HG03103 (cell line): ENCODE results near the gene TMEM100.
A peak's percentile ranks its signal among the peaks of the same experiment; 100 is the strongest.

Experiments
- ATAC-seq: cut with Tn5 transposase; IDR thresholded peaks from one replicate; pipeline ENCODE4 v1.9.1; 2021; ENCODE audit warnings: low read depth; ENCODE audit not compliant: unreplicated experiment

Gene TMEM100, protein sequence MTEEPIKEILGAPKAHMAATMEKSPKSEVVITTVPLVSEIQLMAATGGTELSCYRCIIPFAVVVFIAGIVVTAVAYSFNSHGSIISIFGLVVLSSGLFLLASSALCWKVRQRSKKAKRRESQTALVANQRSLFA

DNA sequence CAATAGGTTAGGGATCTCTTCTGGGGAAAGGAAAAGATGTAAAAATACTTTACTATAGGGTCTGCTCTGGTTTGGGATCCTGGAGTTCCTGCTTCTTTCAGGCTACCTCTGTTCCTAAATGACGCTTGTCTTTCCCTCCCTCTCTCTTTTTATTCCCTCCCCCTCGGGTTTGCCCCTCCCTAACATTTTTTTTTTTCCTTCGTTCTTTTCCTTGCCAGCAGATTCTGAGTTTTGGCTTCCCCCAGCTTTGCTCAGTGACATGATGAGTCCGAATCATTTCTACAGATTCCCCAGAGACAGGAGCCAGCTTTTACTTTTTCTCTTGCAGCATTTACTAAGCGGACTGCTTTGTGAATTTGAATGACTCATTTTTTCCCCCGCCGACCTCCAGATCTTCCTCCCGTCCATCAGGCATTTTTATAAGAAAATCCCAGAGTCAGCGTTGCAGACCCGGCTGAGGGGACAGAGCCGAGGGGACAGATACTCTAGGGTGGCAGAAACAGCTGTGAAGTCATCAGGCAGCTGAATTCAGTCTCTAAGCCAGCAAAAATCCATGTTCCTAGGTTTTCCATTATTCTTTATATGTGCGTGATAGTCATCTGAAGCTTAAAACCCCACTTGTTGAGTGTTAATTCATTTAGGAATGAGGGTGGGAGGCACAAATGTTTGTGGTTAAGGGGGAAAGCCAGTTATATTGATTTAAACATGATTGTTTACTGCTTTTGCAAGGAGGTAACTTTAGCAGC, at the start of gene TMEM100:
Gene TMEM100, minus strand, starts transcription at position 123 of the 746 bp plus-strand sequence. CDS start 1,794 bp downstream, outside the sequence.
- no peak for ATAC-seq

DNA sequence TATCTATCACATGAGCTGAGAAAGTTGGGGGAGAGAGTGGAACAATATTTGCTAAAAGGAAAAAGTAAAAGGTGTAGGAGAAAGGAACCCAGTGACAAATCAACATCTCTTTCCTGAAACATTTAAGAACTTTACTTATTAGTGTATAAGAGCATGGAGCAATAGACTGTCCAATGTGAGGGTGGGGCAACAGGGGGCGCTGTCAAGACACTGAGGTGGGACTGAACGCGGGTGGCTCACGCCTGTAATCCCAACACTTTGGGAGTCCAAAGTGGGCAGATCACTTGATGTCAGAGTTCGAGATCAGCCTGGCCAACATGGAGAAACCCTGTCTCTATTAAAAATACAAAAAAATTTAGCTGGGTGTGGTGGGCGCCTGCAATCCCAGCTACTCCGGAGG, 49.4 kb upstream of the TMEM100 start:
- no peak for ATAC-seq

DNA sequence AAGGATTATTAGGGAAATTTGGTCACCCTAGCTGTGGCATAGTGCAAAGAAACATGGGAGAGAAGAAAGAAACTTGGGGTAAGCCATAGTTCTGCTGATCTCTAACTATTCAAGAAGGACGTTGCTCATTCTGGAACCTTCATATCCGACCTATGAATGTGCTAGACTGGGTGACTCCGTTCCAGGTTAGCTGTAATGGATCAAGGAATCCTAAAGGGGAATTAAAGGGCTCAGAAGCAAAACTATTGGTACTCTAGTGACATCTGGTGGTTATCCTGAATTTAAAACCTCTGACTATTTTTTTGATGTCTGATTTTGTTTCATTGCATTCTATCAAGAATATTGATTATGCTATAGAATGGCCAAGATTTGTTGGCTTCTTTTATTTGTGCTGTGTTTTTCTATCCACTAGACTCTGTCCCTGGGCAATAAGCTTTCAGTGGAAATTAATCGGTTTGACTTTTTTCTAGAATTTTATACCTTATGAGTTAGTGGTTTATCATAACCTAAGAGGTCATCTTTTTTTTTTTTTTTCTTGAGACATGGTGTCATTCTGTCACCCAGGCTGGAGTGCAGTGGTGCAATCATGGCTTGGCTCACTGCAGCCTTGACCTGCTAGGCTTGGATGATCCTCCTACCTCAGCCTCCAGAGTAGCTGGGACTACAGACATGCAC, 47.7 kb upstream of the TMEM100 start:
- no peak for ATAC-seq

DNA sequence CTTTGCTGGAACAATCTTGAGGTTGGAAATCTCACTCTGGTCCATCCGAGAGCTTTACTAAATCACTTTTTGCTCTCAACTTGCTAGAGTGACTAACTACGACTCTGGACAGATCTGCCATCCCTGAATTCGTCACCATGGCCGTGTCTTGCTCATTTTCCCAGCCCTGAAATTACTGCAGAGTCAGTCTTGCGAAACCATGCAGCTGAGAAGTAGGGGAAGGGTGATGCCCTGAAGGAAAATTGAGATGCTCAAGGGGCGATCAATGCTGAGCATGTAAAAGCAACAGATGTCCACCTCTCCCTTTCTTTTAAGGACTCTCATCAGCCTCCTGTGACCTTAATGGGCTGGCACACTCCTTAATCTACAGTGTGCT, 46.9 kb upstream of the TMEM100 start:
- no peak for ATAC-seq

DNA sequence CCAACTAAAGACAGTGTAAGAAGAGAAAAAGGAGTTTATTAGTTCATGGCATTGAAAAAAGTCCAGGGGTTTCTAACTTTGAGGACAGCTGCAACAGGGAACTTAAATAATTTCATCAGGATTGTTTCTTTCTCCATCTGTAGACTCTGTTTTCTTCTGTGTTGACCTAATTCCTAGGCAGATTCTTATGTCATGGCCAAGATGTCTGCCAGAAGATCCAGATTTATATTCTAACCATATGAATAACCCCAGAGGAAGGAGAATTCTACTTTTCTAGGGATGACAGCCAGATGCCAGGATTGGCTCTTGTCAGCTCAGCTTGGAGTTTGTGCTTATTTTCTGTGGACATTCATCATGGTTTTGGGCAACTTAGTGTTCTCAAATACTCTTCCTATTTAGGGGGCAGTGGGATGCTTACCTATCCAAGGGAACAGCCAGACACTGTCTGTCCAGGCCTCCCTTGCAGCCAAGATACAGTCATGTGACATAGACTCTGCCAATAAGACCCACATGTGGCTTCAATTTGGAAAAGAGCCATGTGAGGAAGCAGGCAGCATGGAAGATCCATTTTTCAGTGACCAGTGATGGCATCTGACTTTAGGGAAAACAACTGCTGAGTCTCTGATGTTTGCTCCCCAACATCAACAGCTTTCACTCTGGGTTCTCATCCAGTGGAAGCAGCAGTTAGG, 46.4 kb upstream of the TMEM100 start:
- no peak for ATAC-seq

DNA sequence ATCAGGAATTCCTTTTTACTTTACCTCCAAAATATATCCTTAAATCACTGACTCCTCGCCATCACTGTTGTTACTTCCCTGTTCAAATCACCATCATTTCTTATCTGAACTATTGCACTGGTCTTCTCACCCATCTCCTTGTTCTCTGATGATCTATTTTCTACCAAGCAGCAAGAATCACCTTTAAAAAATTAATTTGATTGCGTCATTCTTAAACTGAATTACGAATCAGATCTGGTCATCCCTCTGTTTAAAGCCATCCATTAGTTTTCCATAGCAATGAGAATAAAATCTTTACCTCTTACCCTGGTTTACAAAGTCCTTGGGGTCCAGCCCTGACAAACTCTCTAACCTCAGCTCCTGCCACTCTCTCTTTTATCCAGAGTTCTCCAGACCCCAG, 42.8 kb upstream of the TMEM100 start:
- no peak for ATAC-seq

DNA sequence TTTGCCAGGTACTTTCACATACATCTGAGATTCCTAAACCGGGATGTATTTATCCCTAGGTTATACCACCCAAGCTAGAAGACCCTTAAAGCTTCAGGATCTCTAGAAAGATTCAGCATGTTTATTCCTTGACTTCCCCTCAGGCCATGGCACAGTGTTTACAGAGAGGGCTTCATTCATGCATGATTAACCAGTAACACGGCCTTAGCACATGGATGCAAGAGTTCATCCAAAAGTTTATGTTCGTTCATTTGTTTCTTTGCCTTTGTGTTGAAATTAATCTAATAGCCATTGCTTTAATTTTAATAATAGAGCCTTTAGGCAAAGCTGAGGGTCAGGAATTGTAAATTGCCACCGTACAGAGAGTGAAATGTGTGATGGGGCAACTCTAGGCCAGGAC, 41.9 kb upstream of the TMEM100 start:
- no peak for ATAC-seq

DNA sequence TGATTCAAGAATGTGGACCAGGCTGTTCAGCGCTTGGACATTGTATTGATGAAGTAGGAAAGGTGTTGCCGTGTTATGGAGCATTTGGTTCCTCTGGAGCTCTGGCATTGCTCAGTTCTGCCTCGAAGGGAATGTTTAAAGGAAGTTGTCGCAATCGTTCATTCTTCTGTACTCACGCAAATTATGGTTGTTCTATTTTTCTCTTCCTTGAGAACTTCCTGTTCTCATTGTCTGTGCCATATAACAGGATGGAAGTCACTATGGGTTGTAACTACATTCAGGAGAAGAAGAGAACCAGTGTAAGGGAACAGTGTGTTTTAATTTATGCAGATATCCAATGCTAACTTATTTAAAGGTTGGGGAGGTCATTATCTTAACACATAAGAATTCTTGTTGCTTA, 41.2 kb upstream of the TMEM100 start:
- ATAC-seq = no peak

DNA sequence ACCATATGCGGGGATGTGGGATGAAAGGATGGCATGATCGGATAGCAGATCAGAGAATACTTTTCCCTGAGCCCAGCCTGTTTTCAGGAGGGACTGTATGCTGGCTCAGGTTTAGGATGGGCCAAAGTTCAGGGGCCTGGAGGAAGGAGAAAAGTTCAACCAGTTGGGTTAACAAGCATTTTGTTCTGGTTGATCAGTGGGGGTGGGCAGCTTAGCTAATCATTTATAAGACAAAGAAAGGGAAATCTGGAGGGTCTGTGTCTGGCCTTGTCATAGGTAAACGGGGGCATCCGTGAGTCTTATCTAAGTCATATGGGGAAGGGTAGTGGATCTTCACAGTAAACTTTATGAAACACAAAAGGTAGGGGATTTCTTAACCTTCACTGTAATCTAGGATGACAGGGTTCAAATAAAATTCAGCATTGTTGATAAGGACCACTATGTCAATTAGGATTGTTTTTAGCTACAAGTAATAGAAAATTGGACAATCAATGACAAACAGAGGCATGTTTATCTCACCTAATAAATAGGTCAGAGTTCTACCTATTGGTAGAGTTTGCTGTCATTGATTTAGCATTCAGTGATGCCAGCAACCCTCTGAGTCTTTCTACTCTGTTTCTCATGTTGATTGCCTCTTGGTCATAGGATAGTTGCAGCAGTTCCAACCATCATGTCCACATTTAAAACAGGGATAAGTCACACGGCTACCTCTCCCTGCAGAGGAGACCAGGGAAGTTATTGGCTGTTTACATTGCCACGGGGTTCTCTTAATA, 39.6 kb upstream of the TMEM100 start:
- no peak for ATAC-seq

DNA sequence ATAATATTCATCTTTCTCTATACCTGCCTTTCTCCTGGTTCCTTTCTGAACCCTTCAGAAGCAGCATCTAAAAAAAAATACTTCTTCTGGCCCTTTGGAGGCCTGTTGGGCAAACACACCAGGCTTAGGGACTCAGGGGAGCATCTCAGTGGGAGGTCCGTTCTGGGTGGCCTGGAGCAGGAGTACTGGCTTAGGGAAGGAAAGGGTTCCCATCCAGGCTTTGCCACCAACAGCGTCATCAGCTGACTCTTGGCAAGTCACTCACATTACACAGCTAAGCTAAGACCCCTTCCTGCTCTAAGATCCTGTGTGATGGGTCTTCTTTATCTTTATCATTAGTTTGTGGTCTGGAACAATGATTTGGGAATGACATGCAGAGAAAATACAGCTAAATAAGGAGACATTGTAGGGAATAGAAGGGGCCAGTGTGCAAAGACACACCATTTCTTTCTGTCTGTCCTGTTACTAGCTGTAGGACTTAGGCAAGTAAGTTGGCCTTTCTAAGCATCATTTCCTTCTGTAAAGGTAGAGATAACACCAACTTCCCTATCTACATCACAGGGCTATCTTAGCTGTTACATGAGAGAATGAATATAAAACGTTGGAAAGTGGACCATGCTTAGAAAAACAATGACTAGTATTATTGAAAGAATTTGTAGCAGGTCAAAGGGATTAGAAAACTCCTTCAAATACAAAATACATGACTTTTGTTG, 38.1 kb upstream of the TMEM100 start:
- ATAC-seq = no peak

DNA sequence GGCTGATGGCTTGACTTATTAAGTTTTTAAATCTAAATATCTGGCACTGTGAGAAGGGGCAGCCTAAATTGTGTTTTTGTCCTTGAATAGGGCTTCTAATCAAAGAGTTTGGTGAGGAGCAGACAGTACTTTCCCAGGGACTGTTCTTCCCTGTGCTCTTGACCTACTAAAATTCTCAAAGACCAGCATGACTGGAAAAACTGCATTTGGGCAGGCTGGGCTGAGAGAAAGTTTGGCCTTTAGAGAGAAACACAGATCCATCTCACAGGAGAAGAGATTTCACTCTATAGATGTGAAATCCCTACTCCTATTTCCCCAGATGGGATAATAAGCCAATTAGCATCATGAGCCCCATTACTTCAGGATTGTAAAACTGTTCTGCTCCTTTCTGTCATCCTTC, 35.5 kb upstream of the TMEM100 start:
- ATAC-seq = no peak

DNA sequence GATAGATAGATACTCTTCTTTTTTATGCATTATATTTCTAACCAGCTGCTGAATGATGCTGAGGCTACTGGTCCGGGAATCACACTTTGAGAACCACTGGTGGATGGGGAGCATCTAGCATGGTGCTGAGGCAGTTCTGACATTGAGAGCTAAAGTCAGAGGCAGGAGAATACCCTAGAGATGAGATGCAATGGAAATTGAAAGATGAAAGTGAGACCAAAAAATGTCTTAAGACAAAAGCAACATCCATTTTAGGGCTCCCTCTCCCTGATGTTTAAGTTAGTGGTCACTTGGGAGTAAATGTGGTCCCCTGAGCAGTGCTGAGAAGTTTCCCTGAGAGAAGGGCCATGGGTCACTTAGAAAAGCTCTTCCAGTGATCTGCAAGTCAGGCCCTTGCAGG, 35.0 kb upstream of the TMEM100 start:
- no peak for ATAC-seq

DNA sequence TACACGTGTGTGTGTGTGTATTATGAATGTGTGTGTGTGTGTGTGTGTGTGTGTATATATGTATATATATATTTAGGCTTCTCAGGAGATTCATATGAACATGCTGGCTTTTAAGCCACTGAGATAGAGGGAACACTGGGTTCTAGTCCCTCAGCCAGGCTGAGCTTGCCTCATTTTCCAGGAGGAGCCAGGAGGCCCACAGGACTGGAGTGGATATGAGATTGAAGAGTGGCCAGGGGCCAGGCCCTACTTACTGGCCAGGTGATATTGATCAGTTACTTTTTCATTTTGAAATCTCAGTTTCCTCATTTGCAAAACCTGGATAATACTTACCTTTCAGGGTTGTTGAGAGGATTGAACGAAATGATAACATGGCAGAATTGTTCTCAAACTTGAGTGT, 34.0 kb upstream of the TMEM100 start:
- ATAC-seq = no peak

DNA sequence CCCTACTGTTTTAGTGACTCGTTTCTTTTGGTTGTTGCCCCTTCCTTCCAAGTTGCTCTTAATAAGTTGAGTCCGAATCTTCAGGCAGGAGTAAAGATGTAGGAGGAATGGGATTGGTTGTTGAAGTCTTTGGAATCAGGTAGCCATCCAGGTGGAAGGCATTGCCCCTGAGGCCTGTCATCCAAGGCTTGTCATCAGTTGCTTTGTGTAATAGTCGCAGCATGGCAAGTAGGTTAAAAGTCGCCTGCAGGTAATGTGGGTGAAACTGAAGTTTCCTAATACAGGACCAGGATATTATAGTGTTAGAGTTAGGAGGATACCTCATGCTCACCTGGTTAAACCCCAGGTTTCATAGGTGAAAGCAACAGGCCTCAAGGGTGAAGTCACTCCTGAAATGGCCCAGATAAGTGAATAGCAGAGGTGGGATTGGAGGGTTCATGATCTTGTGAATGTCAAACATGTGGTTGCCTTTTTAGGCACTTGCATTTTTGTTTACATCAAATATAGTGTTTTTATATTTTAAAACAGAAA, 29.1 kb upstream of the TMEM100 start:
- ATAC-seq = no peak

DNA sequence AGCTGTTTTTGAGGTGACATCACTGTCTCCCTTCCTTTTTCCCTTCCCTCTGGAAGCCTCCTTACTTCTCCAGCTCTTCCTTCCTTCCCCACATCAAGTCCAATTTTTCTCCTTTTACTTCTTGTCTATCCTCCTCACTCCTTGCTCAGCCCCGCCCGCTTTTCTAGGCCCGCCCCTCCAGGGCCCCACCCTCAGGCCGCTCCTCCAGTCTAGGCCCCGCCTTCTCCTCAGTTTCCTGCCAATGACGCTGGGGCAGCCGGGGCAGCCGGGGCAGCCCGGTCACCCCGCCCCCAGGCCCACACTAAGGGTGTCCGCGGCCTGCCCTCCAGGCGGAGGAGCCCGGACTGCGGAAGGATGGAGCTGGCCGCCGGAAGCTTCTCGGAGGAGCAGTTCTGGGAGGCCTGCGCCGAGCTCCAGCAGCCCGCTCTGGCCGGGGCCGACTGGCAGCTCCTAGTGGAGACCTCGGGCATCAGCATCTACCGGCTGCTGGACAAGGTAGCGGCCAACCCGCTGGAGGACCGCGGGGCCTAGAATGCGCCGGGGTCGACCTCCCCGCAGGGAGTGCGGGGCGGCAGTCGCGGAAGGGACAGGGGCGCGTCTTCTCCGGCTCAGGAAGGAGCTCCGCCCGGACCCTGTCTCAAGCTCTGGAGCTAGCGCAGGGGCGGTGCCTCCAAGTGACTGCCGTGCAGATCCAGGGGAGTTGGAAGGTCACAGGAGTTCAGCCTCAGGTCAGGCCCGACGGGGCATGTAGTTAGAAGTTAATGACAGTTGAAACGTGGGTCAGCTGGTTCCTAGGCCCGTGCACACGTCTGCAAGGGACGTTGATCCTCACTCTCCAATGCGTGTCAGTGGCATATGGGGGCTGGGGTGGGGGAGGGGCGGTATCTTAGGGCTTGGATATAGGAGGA, 28.3 kb upstream of the TMEM100 start, which contains the start of gene PCTP:
Gene PCTP, plus strand, starts transcription at position 302 of the 908 bp plus-strand sequence. Its CDS starts 53 bp downstream, at position 355.
- ATAC-seq = peak; percentile 99

DNA sequence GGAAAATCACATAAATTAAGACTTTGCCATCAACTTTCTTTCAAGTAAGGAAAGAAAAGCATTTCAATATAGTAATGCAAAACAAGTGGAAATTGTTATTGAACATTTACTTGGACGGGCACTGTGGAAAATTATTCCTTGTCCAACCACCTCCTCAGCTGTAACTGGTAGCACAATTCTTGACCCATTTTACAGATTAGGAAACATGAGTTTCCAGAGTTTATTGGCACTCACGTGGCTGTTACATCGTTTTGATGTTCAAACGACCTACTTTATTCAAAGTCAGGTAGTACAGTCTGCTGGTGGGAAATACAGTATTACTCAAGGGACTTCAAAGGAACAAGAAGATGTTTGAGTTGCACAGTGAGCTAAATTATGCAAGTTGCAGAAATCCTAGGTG, 27.3 kb upstream of the TMEM100 start:
- no peak for ATAC-seq

DNA sequence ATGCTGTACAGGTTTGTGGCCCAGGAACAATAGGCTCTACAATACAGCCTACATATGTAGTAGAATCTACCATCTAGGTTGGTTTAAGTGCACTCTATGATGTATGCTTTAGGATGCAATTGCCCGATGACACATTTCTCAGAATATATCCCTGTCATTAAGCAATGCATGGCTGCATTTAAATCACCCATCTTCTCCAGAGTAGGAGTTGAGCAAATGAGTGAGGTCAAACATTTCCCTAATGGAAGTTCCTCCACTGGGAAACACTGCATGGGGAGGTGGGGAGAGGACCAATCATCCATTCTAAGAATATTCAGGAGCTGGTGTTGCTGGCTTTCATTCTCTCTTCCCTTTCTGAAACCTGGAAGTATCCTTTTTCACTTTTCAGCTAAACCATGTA, 26.2 kb upstream of the TMEM100 start:
- ATAC-seq = no peak

DNA sequence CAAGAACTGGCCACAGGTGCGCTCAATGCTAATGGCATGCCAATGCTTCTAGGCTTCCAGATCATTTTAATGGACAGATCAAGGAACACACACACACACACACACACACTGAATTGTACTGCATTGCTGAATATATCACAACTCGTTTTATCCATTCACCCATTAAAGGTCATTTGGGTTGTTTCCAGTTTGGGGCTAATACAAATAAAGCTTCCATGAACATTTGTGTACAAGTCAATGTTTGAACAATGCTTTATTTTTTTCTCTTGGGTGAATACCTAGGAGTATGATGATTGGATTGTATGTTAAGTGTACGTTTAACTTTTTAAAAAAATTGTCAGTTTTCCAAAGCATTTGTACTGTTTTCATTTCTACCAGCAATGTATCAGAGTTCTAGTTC, 24.5 kb upstream of the TMEM100 start:
- no peak for ATAC-seq

DNA sequence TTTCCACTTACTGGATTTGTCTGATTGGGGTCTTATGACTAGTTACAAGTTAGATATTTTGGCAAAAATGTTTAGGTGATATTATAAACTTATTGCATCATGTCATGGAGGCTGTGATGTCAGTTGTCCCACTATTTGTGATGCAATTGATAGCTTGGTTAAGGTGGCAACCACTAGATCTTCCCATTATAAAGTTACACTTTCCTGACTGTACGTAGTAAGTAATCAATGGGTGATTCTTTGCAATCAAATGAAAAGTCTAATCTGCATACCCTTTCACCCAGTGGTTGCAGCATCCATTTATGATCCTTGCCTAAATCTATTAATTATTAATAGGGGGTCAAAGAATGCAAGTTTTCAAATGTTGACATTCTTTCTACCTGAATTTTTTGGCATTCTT, 23.8 kb upstream of the TMEM100 start:
- ATAC-seq = no peak
